ENCODE results near the gene CYP17A1.
"Not testable (repeated sequence)": the region's sequence is repeated elsewhere in the genome, so short reads cannot be mapped to it uniquely, and the experiment has no call there.

CYP17A1 gene

DNA sequence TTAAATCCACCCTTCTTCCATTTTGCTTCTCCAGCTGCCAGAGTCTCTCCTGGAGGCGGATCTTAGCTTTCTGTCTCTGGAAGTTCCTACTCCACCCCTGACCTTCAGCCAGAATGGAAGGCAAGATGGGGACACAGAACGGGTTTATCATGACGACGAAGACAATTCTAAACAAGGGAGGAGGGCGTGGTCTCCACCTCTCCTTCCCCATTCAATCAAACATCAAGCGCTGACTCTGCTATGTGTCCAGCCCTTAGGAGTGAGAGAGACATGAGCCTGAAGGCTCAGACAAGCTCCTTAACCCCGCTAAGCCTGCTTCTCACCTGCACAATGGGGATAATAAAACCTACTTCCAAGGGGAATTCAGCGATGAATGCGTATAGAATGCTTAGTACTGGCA, 3.1 kb downstream of the CYP17A1 start:
- DNase-seq = no peak

DNA sequence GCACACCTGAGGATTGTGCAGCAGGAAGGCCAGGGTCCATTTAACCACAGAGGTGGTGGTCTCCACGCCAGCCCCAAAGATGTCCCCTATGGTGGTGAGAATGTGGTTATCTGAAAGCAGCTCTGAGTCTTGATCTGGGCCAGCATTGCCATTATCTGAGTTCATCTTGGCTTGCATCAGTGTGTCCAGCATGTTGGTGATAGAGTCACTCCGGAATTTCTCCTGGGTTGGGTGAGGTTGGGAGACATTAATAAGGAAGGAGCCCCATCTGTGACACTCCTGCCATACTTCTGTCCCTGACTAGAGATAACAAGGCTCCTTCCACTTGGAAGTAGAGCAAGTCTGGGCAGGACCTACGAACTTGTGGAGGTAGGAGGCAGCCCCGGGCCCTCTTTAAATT, 4.2 kb downstream of the CYP17A1 start:
- no peak for DNase-seq

DNA sequence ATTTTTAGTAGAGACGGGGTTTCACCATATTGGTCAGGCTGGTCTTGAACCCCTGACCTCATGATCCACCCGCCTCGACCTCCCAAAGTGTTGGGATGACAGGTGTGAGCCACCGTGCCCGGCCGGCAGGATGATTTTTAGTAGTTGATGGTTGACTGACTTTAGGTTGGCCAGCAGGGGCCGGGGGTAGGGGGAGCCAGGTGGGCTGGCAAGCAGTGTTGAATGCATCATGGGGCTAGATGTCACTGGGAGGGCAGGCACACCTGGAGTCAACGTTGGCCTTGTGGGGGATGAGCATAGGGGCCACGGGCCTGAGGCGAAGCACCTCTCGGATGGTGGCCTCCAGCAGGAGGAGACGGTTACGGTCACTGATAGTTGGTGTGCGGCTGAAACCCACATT, 5.0 kb downstream of the CYP17A1 start:
- DNase-seq = no peak

DNA sequence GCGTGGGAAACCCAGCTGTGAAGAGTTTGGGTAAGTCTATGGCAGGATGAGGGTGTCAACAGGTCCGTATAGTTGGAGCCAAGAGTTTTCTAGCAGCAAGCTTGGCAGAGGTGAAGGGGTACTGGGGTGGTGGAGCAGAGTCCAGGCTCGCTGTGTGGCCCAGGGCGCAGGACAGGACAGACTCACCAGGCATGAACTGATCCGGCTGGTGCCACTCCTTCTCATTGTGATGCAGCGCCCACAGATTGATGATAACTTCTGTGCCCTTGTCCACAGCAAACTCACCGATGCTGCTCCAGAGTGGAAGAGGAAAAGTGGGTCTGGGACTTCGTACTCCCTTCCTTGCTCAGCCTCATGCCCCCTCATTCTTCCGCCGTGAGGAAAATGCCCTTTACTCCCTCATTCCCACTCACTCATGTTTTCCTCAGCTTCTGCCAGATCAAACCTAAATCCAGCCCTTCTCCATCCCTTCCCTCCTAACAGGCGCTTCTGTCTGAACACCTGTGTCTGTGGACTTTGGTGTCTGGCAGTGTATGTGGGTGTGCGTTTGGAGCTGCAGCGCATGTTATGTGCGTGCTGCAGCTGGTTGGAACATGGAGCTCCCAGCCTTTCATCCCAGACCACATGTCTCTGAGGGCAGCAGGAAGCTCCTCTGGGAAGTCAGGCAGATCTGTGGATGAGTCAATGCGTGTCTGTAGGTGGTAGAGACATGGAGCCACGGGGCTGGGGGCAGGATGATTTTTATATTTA, 5.7 kb downstream of the CYP17A1 start:
- no peak for DNase-seq

DNA sequence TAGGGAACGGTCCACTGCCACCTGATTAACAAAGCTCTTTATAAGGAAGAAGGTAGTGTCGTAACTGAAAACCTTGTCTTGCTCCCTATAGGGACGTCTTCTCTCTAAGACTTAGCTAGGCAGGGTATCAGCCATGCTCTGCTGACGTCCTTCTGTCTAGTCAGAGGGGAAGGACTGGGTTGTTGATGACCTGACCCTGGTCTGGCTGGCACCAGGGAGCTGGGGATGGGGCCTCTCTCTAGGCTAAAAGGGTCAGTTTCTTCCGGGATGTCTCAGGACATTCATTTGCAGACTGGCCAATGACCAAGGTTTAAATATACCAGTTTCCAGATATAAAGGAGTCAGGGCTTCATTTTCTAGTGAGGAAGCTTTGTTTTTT, 9.6 kb downstream of the CYP17A1 start:
- DNase-seq = no peak

DNA sequence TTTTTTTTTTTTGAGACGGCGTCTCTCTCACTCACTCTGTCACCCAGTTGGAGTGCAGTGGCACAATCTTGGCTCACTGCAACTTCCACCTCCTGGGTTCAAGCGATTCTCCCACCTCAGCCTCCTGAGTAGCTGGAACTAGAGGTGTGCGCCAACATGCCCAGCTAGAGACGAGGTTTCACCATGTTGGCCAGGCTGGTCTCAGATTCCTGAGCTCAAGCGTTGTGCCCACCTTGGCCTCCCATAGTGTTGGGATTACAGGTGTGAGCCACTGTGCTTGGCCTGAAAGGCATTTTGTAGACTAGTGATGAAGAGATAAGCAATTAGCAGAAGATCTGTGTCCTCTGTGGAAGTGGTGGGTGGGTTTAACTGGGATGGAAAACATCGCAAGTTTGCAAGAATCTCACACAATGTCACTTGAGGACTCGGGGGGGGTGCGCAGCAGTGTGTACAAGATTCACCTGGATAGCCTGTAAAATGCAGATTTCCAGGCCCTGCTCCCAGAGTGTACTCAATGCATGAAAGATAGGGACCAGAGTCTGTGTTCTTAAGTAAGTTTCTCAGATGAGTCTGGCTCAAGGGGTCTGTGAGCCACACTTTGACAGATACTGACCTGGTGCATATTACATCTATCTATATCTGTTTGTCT, 10.9 kb downstream of the CYP17A1 start:
- no peak for DNase-seq

DNA sequence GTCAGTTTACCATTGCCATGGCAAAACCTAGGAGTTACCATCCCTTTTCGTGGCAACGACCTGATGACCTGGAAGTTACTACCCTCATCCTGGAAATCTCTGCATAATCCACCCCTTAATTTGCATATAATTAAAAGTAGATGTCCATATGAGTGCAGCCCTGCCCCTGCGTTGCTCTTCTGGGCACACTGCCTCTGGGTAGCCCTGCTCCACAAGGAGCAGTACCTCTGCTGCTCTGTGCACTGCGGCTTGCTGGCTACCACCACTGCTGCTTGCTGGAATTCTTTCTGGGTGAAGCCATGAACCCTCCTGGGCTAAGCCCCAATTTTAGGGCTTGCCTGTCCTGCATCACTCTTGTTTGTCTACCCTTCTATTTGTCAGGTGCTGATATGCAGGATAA, 12.5 kb downstream of the CYP17A1 start:
- DNase-seq = no peak

DNA sequence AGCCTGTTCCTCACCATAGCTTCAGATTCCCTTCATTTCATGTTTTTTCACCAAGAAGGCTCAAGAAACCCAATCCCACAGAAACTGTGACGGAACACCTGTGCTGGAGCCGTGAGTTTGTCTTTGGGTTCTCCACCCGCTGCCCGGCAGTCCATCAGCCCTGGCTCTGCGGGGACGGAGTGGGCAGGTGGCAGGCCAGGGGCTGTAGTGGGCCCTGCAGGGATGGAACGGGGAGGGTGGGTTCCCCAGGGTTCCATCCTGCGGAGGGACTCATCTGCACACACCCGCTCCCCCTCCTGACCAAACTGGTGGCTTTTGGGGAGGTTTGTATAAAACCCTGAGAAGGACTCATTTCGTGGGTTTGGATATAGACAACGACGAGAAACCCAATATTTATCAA, 15.0 kb downstream of the CYP17A1 start:
- DNase-seq = no peak

DNA sequence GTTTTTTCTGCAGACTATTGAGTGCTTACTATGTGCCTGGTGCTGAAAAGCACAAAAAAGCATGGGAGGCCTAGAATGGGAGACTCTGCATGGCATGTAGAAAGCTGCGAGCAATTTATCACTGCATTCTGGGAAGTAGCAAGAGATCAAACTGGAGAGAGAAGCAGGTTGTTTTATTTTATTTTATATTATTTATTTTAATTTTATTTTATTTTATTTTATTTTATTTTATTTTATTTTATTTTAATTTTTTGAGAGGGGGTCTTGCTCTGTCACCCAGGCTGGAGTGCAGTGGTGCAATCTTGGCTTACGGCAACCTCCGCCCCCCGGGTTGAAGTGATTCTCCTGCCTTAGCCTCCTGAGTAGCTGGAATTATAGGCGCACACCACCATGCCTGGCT, 17.2 kb downstream of the CYP17A1 start:
- not testable (repeated sequence) for DNase-seq

DNA sequence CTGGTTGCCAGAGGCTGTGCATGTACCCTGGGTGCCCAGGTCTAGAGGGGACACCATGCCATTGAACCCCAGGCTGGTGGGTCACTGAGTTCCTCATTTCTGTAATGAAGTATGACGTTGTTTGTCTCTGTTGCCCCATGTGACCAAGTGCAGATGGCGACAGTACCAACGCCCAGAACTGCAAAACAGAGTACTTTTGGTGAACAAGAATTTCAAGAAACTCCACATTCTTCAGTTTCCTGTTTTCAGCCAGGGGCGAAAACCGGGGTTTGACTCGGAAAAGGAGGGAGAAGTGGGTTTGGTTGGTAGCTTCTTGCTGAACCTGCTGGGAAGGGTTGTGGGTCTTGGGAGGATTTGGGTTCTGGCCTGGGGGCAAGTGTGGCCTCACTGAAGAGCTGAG, 18.2 kb downstream of the CYP17A1 start:
- DNase-seq = no peak

DNA sequence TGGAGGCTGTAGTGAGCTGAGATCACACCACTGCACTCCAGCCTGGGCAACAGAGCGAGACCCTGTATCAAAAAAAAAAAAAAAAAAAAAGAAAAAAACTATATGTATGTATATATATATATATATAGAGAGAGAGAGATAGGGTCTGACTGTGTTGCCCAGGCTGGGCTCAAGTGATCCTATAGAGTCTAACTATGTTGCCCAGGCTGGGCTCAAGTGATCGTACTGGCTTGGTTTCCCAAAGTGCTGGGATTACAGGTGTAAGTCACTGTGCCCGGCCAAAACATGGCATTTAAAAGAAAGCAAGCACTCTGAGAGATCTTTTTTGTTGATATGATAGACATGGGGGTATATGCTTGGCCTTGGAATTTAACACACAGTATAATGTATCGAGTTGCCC, 20.0 kb downstream of the CYP17A1 start:
- DNase-seq = no peak

DNA sequence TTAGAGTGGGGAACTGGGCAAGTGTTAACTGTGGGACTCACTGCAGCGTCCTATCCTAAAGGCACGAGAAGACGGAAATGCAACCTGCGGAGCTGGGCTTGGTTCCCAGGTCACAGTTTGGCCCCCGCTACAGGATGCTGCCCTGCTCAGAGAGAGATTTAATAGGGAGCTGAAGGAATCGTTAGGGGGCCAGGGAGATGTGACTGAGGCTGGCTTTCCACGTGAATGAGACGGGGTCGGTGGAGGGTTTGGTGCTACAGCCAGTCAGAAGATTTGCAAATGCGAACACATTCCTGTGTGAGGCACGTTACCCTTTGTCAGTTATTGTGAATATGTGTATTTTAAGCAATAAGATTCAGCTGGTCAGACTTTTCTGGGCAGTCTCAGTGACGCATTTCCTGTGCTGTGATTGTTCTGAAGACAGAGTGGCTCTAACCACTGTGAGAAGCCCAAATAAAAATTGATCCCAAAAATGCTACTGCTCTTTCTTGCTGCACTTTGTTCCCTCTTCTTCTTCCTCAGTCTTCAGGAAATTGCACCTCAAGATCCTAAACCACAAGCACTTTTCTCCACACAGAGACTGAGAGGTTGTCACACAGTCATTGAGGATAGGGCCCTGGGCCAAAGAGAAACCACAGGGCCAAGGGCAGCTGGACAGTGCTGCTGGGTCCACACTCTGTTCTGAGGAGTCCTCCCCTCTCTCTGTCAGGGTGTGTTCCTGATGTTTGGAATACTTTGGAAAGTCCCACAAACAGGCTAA, 21.2 kb downstream of the CYP17A1 start:
- peak in 1 of 2 donors; percentile 29 for DNase-seq

DNA sequence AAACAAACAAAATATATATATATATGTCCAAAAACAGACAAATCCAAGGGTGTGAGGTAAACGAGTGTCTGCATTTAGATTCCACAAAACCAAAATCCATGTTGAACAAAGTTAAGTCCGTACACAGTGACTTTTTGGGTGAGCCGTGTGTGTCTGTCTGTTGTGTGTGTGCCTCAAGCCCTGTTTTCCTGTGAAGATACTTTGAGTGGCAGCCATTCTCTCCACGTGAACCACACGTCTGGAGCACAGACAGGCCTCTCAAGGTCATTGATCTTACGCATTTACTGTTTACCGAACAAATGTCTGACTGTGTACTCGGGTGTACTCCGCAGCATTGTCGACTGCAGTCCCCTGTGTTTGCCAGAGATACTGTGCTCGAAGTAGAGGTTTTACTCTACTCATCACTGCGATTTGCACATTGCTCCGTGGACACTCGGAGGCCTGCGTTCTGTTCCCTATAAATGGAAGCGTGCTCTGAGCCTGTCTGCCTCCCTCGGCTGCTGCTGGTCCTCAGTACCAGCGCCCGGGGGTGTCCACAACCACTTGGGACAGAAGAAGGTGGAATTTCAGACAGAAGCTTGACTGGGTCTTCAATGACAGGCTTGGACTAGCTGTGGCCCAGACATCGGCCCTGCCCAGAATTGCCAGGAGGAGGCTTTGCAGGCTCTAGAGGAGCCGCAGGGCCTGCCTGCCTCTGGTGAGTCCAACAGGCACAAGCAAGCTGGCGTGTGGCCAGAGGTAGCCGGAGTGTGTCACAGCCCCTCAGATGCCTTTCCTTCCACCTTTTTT, 22.1 kb downstream of the CYP17A1 start:
- no peak for DNase-seq

DNA sequence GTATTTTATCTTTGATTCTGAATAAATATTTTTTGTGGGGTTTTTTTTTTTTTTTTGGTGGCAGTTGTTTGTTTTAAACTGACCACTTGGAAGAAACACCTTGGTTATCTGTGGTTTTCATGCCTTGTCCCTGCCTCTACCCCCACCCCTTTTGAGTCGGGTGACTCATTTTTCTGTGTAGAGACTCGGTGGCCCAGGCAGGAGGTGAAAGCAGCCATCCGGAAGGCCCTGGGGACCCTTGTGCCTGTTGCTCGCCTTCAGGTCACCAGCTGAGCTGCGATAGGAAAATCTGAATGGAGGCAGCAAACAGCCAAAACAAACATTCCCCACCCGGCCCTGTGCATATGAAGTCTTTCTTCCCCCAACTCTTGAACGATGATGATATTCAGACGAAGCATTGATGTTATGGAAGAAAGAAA, 22.8 kb downstream of the CYP17A1 start:
- no peak for DNase-seq

DNA sequence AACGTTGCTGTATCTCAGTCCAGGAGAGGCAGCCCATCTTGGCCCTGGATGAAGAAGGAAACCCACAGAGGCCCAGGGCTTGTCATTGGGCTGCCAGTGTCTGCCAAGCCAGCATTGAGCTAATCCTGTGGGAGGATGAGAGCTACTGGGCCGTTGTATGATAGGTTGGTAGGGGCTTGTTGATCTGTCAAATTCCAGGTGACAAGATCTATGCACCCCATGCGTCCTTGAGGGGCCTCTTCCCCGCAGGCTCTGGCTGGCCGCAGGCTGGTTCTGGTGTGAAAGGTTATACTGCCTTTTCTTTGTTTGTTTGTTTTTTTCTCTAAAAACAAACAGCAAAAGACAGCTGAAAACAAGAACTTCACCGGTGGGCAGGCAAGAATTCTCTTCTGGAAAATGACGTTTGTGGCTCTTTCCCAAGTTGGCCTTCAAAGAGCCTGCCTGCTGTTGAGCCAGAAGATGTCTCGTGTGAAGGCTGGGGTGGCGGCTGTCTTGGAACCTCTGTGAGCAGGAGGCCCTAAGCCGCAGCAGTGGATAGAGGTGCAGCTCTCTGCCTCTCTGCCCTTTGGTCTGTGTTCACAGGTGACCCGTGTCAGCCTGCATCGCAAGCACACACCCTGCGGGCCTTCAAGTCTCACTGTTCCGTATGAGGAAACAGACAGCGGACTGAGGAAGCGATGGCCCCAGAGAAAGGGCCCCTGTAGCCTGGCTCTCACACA, 23.3 kb downstream of the CYP17A1 start:
- no peak for DNase-seq

DNA sequence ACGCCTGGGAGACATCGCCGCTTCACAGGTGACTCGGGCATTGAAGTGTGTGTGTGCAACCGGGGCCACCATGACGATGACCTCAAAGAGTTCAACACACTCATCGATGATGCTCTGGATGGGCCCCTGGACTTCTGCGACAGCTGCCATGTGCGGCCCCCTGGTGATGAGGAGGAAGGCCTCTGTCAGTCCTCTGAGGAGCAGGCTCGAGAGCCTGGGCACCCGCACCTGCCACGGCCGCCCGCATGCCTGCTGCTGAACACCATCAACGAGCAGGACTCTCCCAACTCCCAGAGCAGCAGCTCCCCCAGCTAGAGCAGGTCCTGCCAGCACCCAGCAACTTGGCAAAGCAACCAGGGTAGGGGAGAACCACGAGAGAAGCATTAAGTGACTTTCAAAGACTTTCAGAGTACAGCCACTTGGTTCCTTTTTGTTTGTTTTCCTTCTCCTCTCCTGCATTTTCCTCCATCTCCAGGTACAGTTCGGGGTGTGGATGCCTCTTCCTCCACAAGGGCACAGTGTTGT, 24.1 kb downstream of the CYP17A1 start:
- DNase-seq = no peak

DNA sequence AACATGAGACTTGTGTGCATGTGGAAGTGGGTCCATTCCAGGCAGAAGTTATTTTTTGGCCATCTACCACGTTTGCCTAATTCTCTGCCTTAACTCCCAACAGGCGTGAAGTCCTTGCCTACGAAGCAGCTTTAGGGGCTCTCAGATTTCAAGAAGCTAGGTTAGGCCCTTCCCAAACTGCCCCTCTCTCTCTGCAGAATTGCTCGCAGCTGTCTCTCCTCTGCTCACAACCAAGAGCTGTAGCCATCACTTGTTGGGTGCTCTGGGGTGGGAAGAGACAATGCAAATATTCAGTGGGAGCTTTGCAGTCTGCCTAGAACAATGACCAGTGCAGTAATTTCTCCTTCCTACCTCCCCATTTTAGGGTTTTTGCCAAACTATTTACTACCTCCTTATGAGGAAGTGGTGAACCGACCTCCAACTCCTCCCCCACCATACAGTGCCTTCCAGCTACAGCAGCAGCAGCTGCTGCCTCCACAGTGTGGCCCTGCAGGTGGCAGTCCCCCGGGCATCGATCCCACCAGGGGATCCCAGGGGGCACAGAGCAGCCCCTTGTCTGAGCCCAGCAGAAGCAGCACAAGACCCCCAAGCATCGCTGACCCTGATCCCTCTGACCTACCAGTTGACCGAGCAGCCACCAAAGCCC, 24.9 kb downstream of the CYP17A1 start:
- no peak for DNase-seq

DNA sequence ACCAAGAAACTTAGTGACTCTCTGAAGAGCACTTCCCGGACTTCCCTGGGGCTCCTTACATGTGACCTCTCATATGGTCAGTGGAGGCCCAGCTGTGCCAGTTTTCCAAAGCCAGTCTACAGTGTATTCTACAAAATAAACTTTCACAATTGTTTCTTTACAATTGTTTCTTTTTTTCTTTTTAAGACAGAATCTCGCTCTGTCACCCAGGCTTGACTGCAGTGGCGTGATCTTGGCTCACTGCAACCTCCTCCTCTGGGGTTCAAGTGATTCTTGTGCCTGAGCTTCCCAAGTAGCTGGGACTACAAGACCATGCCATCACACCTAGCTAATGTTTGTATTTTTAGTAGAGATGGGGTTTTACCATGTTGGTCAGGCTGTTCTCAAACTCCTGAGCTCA, 25.9 kb downstream of the CYP17A1 start:
- no peak for DNase-seq

DNA sequence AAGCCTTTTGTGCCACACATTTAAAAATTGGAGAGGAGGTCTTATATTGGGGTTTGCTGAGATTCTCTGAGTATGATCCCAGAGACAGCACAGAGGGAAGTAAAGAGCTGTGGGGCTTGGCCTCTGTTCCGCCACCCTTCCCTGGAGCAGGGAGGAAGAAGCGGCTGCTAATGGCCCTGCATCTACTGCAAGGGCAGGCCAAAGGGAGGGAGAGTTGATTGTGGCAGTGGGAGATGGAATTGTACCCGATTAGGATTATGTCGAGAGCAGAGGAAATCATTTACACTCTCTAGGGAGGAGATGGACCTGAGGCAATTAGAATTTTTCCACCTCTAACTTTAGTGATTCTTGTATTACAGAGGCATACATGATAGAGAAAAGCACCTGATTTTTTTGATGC, 28.8 kb downstream of the CYP17A1 start:
- DNase-seq = no peak

DNA sequence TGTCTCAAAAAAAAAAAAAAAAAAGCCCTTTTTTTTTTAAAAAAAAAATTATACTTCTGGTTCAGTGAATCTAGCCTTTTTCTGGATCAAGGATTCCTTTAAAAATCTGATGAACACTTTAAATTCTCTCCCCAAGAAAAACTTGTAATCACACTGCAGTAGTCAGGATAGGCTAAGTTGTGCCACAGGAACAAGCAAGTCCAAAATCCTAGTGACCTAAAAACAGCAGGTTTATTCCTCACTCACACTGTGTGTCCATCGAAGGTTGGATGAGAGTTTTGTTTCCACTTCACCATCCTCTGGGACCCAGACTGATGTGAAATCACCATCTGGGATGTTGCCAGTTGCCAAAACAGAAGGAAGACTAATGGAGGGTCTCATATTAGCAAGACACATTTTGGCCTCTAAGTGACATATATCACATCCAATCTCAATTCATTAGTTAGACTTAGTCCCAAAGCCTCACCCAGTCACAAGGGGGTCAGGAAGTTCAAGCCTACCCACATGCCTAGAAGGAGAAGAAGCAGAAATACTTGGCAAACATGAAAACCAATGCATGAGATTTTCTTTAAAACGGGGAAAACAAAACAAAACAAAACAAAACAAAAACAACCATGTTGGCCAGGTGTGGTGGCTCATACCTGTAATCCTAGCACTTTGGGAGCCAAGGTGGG, 32.7 kb downstream of the CYP17A1 start:
- DNase-seq = no peak

DNA sequence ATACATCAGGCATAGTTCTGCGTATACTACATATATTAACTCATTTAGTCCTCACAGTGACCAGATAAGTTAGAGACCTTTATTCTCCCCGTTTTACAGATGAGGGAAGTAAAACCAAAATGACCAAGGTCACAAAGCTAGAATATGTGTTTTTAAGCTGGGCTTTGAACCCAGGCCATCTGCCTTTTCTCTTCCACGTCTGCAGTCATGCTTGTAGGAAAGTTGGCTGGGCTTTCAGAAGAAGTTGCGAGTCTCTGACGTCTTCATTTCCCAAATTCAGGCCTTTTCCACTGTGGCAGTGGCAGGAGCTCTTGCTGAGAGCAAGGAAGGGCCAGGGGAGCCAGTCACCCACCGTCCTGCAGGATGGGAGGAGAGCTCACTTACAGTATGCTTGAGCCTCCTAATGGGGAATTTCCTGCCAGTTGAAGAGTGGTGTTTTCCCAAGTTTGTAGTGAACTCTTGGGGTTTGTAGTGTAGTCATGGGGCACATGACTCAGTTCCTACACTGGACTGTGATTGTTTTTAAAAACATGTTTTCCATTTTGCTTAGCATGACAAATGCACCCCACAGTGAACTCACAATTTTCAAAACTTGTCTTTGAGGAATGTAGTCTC, 34.2 kb downstream of the CYP17A1 start:
- no peak for DNase-seq
